CD4-positive, alpha-beta T cell treated with Interferon alpha-2 for 1 hour (primary cell): ENCODE results near the gene SNX9.
A peak's percentile ranks its signal among the peaks of the same experiment; 100 is the strongest.

Source experiments
- DNase-seq, 2 donors: peaks; one replicate each; pipeline ENCODE4 v3.0.0-alpha.2; 2020 to 2022

Gene SNX9

DNA sequence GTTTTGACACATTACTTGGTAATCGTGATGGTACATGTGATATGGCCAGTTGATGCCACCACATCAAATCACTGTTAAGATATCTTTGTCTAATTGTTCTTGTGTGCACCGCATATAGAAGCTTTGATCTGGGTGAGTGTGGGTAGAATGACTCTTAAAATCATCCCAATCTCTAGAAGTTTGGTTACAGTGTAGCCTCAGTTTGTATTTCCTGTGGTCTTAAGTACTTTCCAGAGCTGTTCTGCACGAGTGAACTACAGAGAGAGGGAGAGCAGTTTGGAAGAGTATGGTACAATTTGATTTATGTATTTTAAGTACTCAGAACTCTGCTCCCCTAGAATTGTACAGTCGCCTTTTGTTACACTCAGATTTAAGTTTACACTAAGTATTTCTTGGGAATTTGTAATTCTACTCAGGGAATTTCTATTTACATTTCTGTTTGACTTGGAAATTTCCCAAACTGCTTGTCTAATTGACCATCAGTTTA, 37.5 kb downstream of the SNX9 start:
- peak; percentile 36 to 60 for DNase-seq

DNA sequence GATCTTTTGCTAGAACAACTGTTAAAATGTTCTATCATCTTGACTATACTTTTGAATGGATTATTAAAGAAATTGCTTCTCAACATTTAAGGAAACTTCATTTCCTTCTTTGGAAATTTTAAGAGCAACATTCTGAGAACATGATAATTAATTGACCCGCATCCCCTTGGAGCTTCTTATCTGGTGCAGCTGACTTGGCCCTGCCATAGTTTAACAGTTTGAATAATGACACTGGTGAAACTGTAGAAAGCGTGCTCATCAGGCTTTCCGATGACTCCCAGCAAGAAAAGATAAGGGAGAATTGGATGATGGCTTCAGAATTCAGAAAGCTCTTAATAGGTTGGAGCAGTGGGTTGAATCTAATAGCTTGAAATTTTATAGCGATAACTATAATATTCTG, 38.1 kb downstream of the SNX9 start:
- no peak for DNase-seq

- DNase-seq: no peak
Measured at GRCh38 chr6:157861814-157862213, 38.8 kb downstream of the SNX9 start.

DNA sequence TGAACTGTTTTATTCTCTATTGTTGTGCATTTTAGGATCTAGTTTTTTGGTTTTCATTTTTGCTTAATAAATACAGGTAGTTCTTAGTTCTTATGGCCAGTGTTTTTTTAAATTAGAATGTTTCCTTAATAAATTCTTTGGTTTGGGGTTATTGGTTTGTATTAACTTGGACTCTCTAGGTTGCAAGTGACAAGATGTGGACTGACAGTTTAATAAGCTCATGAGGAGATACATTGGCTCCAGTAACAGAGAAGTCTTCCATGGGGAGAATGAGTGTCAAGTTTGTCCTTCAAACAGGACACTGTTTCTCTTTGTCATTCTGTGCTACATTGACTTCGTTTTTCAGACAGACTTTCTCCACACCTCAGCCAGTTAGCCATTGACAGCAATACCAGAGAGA, 39.7 kb downstream of the SNX9 start:
- DNase-seq: no peak

DNA sequence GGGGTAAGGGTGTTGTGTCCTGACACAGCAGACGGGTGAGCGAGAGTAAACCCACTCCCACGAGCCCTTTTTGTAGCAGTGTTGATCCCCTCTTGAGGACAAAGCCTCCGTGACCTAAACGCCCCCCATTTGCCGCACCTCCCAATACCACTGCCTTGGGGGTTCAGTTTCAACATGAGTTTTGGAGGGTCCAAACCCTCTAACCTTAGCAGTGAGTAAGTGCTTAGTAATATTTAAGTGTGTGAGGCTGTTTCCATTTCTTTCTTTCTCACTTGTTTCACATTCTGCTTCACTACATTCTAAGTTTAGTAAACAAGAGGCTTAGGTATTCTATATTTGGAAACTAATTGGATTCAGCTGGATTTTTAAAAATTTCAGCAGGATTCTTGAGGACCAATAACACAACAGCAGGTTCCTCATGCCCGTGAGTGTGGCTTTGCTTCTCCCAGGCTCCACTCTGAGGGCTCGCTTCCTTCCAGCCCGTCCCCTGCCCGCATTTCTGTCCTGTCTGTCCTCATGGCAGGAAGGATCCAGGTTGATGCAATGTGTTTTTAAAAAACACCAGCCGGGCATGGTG, 41.2 kb downstream of the SNX9 start:
- no peak for DNase-seq

DNA sequence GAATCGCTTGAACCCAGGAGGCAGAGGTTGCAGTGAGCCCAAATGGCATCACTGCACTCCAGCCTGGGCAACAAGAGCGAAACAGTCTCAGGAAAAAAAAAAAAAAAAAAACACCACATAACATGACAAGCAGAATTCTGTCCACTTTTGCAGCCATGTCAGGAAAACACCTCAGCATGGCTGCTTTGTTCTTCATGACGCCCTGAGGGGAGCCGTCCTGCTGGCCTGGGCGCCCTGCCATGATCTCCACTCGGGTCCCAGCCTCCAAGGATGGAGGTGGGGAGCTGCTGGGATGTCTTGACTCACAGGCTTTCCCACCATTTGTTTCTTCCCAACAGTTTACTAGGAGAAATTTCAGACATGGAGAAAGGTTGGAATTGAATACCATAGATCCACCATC, 42.2 kb downstream of the SNX9 start:
- no peak for DNase-seq

GRCh38 chr6:157867155-157867559, 44.1 kb downstream of the SNX9 start:
- no peak for DNase-seq

DNA sequence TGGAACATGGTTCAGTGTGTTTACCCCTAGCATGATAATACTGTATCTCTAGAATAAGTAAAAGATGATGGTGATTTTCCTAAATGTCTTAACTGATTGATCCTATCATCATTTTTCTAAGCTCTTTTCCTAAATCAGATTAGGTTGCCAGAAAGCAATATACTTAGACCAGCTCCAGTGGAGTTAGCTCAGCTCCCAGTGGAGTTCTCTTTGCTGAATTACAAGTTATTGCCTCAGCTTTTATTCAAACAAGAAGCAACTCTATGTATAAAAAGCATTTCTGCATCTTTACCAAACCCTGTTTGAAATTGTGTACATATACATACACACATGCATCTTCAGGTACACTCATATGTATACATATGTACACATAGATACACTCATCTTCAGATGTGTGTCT, 44.9 kb downstream of the SNX9 start:
- no peak for DNase-seq

DNA sequence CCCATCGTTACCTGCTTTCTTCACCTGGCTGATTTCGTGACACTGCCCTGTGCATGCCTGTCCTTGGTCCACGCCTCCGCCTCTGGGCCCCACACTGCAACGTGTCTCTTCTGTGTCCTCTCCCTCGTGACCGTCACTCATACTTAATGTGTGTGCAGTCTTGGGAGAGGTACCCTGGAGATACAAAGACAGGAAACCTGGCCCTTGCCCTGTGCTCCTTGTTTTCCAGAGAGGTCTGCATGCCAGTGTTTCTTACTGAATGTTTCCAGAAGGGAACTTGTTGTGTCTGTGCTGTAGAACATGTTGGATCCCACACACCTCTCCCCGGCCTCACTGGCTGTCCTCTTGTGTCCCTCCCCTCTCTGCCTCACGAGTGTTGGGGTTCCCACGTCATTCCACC, 45.8 kb downstream of the SNX9 start:
- no peak for DNase-seq

- DNase-seq: no peak
Measured at GRCh38 chr6:157869673-157870302, 46.7 kb downstream of the SNX9 start.

- peak; percentile 81 for DNase-seq
Measured at GRCh38 chr6:157873735-157874344, 50.8 kb downstream of the SNX9 start.

DNA sequence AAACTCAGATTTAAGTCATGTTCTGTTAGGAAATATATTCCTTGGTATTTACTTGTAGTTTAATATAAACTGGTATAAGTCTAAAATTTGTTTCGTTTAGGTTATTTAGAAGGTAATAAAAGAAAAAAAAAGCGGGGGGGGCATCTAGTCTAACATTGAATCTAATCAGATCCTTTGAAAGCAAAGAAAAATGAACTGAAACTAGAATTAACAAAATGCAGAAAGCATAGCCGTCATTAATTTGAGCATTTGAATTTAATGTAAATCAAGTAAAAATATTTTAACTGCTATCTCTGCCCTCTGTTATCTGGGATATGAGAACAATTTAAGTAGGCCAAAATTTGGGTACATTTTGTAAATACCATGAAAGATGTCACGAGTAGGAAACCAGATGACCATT, 54.1 kb downstream of the SNX9 start:
- no peak for DNase-seq

DNA sequence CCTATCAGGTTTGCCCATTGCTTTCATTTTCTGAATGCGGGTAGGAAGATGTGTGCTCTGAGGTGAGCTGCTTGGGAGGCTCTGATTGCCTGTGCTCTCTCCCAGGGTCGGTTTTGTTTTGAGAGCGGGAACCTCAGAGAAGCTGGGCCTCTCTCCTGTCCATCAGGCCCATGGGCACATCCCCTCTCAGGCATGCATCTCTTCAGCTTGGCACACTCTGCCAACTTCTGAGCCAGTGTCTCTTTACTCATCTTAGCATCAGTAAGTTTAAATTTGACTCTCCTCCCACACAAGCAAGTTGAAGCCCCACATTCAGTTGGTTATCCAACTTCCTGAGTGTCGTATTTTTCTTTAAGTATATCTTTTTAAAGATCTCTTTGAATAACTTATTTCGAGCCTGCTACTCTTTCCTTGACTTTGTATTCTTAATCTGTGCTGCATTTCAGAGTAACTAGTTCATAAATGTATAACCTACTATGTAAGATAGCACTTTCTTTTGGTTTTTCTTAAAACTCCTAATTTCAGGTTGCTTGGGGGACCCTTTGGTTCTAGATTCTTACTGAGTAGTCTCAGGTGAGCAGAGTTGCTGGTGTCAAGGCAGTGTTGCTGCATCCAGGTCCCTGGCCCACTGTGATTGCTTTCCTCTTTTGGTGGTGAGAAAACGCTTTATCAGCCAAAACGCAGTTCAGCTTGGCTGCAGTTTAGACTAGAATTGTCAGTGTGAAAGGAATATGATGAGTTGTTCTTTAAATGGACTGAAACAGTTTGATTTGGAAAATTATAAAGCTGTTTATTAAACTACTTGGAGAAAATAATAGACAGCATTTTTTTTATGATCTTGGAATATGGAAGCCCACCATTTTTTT, 54.8 kb downstream of the SNX9 start:
- no peak for DNase-seq

- no peak for DNase-seq
Measured at GRCh38 chr6:157879034-157879872, 56.2 kb downstream of the SNX9 start.

DNA sequence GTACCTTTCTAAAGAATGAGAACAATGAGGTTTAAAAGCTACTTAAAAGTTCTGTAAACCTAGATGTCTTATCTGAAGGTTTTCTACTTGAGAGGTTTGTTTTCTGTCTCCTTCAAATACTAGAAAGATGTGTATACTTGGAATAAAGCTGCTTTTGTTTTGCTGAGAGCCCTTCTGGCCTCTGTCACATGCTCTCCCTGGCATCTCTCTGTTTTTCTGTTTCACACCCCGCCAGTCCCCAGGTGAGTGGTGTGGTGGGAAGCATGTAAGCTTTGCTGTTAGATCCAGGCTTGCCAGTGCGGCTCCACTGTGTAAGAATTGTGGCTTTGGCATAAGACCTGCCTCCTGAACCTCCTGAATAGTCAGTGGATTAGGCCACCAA, 56.8 kb downstream of the SNX9 start:
- DNase-seq: no peak

GRCh38 chr6:157880534-157880933, 57.5 kb downstream of the SNX9 start:
- DNase-seq: no peak

- no peak for DNase-seq
Measured at GRCh38 chr6:157881342-157881741, 58.3 kb downstream of the SNX9 start.

GRCh38 chr6:157884756-157885155, 61.7 kb downstream of the SNX9 start:
- DNase-seq: peak in 1 of 2 donors; percentile 41

GRCh38 chr6:157885211-157885788, 62.3 kb downstream of the SNX9 start:
- DNase-seq: peak; percentile 80 to 82

DNA sequence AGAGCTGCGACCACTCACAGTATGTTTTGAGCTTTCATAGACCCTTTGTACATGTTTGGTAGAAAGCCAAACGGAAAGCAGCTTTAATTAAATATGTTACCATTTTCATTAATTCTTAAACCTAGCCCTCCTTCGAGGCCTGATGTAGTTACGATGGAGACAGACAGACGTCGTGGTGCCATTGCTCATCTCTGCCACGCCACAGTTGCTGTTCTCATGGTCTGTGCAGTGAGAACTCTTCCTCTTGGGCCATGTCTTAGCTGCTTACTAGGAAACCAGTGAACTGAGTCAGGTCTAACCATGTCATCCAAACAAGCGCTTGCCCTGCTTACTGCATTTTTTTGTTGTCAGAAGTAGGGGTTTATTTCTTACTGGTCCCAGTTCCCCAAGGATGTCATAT, 62.8 kb downstream of the SNX9 start:
- no peak for DNase-seq

GRCh38 chr6:157887892-157888291, 64.8 kb downstream of the SNX9 start:
- DNase-seq: no peak
